Stomach (tissue), 4 donors: ENCODE data around the gene NSD1.

ENCODE experiments used
- CTCF ChIP-seq, 7 experiments: fragments of 450-650 bp in 4 of 7; fragments of 200-600 bp in 3 of 7; sonication (generic) in 3 of 7; IDR thresholded peaks; one replicate each; pipeline ENCODE4 v1.5.1; 2016 to 2019; ENCODE audit warnings: antibody characterized with exemption in 7 of 7, control low read depth in 2 of 7, mild to moderate bottlenecking in 1 of 7
- EP300 ChIP-seq: sonication (generic); formaldehyde crosslinking; IDR thresholded peaks from one replicate; pipeline ENCODE4 v1.6.1; 2017; ENCODE audit warnings: antibody characterized with exemption
- POLR2A ChIP-seq, 4 donors: fragments of 450-650 bp; IDR thresholded peaks; one replicate each; pipeline ENCODE4 v1.6.1; 2016; ENCODE audit warnings: antibody characterized with exemption in 4 of 4, control low read depth in 2 of 4, mild to moderate bottlenecking in 1 of 4, moderate library complexity in 1 of 4
- POLR2AphosphoS5 ChIP-seq, 3 donors: sonication (generic); formaldehyde crosslinking; IDR thresholded peaks; one replicate each; pipeline ENCODE4 v1.6.1; 2016; ENCODE audit warnings: antibody characterized with exemption in 3 of 3

DNA sequence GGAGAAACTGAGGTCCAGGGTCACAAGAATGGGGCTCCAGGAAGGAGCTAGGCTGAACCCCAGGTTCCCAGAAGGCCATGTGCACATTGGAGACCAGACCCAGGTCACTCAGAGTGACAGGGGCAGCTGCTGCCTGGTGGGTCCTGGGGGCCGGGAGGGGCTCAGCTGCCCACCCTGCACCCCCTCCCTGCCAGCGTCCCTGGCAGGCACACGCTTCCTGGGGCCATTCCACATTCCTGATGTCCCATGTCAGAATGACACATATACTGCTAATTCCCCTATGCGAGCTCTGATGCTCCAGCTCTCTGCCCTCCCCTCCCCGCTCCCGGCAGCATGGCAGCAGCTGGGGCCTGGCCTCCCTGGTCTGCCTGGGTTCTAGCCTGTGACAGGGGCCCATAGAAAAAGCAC lies 32.9 kb upstream of the NSD1 start:
- TF ChIP-seq CTCF (IDR thresholded peaks at IDR 0.05) (no peak), POLR2A (IDR thresholded peaks at IDR 0.05) (no peak), POLR2AphosphoS5 (IDR thresholded peaks at IDR 0.05) (no peak), EP300 (no peak)
